CD4-positive, alpha-beta T cell (primary cell): ENCODE measurements around the gene ZWILCH. TPM values are rescaled to one million over a fixed set of nuclear protein-coding genes. Genes with fewer than 3 reads are reported as not detected.

ENCODE experiments used
- ATAC-seq: fragments of 200-7000 bp; cut with Tn5 transposase; one replicate; pipeline ENCODE4 v1.10.0; 2022; ENCODE audit warnings: mild to moderate bottlenecking; ENCODE audit not compliant: poor library complexity
- CTCF ChIA-PET: fragments of 350-600 bp; sonication (Branson Sonifier 250); formaldehyde crosslinking; loops from one replicate; lab custom pipeline; 2021; ENCODE audit warnings: antibody characterized with exemption, inconsistent platforms; lab: Charles Lee
- POLR2A ChIA-PET: fragments of 350-600 bp; sonication (Branson Sonifier 250); formaldehyde crosslinking; loops from one replicate; lab custom pipeline; 2021; ENCODE audit warnings: antibody characterized with exemption, inconsistent platforms; lab: Charles Lee
- DNase-seq, 14 experiments: peaks; one replicate each; pipeline ENCODE4 v3.0.0-alpha.2; 2013 to 2020; ENCODE audit warnings: mixed read lengths in 2 of 14
- H3K27ac ChIP-seq, 2 donors: one replicate each; pipeline versions ENCODE4 v1.5.1 to v1.7.0; 2013; ENCODE audit warnings: low read length in 2 of 2, low read depth in 1 of 2, mild to moderate bottlenecking in 1 of 2
- H3K27me3 ChIP-seq, 2 experiments: 1 replicate in 1 of 2; 2 replicates in 1 of 2; pipeline versions ENCODE4 v1.6.1 to v1.7.0; 2013; ENCODE audit warnings: low read length in 2 of 2, control low read depth in 1 of 2, mild to moderate bottlenecking in 1 of 2, moderate library complexity in 1 of 2; ENCODE audit not compliant: insufficient read depth in 2 of 2, control insufficient read depth in 1 of 2
- H3K36me3 ChIP-seq: one replicate; pipeline ENCODE4 v1.6.1; 2013; ENCODE audit warnings: low read length, control low read depth; ENCODE audit not compliant: insufficient read depth
- H3K4me1 ChIP-seq: one replicate; pipeline ENCODE4 v1.6.1; 2013; ENCODE audit warnings: low read length, control low read depth; ENCODE audit not compliant: insufficient read depth
- H3K4me3 ChIP-seq: one replicate; pipeline ENCODE4 v1.5.1; 2013; ENCODE audit warnings: mild to moderate bottlenecking, low read length, moderate library complexity
- H3K9me3 ChIP-seq, 2 experiments: 1 replicate in 1 of 2; 2 replicates in 1 of 2; pipeline versions ENCODE4 v1.6.1 to v1.7.0; 2013; ENCODE audit warnings: low read length in 2 of 2, mild to moderate bottlenecking in 2 of 2, control low read depth in 1 of 2, moderate library complexity in 1 of 2; ENCODE audit not compliant: control insufficient read depth in 1 of 2, insufficient read depth in 1 of 2
- H3K27ac Mint-ChIP-seq: one replicate; pipeline ENCODE4 v1.8.0; 2020; ENCODE audit warnings: mixed read lengths
- H3K27me3 Mint-ChIP-seq: one replicate; pipeline ENCODE4 v1.8.0; 2021; ENCODE audit warnings: mixed read lengths
- H3K36me3 Mint-ChIP-seq: one replicate; pipeline ENCODE4 v1.8.0; 2021; ENCODE audit warnings: low read depth, mixed read lengths
- H3K4me1 Mint-ChIP-seq: one replicate; pipeline ENCODE4 v1.8.0; 2021; ENCODE audit warnings: low read depth, mixed read lengths
- H3K4me3 Mint-ChIP-seq: one replicate; pipeline ENCODE4 v1.8.0; 2020; ENCODE audit warnings: mild to moderate bottlenecking, mixed read lengths
- H3K9me3 Mint-ChIP-seq: one replicate; pipeline ENCODE4 v1.8.0; 2020; ENCODE audit warnings: mixed read lengths
- intact Hi-C, 2 experiments: fragments of 100-400 bp; cut with DNase I in 1 of 2; cut with micrococcal nuclease in 1 of 2; formaldehyde crosslinking; loops; one replicate each; pipeline versions ENCODE4 v1.15.1 to v1.9.0; 2023 to 2025; cut with DNase I, micrococcal nuclease
- total RNA-seq, 174 experiments: library from RNA in 2 of 174; stranded (reverse) in 2 of 174; gene quantifications; one replicate each; pipeline ENCODE4 v1.2.3 and lab custom pipeline; 2021 to 2026
- TF ChIP-seq, protein P1 (sequence below): fragments of 200-600 bp; IDR thresholded peaks from one replicate; pipeline ENCODE4 v1.8.0; 2022; ENCODE audit warnings: antibody characterized with exemption, mild to moderate bottlenecking

The ZWILCH gene
- total RNA-seq, 2 experiments from 2014 or later = 6.8 to 7.2 TPM

DNA sequence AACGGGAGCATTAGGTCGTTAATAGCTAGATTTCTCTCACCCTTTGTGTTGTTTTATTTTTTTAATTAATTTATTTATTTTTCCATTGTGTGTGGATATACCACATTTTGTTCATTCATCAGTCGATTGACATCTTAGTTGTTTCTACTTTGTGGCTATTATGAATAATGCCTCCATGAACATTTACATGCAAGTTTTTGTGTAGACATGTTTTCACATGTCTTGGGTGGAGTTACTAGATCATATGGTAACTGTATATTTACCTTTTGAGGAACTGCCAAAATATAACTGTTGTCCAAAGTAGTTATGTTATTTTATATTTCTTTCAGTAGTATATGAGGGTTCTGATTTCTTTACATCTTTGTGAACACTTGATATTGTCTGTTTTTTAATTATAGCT is 18.8 kb downstream of the ZWILCH start:
- no peaks in the 10 kb centered on the region for H3K4me1 ChIP-seq
- Mint-ChIP-seq H3K27ac (no peak overlapping the region), H3K36me3 (peaks cover 43% of the 10 kb centered on the region), H3K9me3 (no peaks in the 10 kb centered on the region), H3K27me3 (no peaks in the 10 kb centered on the region), H3K4me1 (no peaks in the 10 kb centered on the region), H3K4me3 (no peak overlapping the region)
- H3K27ac ChIP-seq = no peak overlapping the region
- H3K27me3 ChIP-seq = no peaks in the 10 kb centered on the region
- CTCF ChIA-PET = interaction anchor here (0.7 kb wide), 1 partner anchor 18 kb away, joined by 3 read pairs; no protein-coding TSS in a partner anchor
- DNase-seq (no peak), ATAC-seq (no peak)
- TF ChIP-seq, protein P1, sequence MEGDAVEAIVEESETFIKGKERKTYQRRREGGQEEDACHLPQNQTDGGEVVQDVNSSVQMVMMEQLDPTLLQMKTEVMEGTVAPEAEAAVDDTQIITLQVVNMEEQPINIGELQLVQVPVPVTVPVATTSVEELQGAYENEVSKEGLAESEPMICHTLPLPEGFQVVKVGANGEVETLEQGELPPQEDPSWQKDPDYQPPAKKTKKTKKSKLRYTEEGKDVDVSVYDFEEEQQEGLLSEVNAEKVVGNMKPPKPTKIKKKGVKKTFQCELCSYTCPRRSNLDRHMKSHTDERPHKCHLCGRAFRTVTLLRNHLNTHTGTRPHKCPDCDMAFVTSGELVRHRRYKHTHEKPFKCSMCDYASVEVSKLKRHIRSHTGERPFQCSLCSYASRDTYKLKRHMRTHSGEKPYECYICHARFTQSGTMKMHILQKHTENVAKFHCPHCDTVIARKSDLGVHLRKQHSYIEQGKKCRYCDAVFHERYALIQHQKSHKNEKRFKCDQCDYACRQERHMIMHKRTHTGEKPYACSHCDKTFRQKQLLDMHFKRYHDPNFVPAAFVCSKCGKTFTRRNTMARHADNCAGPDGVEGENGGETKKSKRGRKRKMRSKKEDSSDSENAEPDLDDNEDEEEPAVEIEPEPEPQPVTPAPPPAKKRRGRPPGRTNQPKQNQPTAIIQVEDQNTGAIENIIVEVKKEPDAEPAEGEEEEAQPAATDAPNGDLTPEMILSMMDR = no peak
- intact Hi-C loops = no loop called here
- POLR2A ChIA-PET = no interaction called here
- H3K9me3 ChIP-seq = no peaks in the 10 kb centered on the region
- no peak overlapping the region for H3K4me3 ChIP-seq
- H3K36me3 ChIP-seq = peaks cover 21% of the 10 kb centered on the region

DNA sequence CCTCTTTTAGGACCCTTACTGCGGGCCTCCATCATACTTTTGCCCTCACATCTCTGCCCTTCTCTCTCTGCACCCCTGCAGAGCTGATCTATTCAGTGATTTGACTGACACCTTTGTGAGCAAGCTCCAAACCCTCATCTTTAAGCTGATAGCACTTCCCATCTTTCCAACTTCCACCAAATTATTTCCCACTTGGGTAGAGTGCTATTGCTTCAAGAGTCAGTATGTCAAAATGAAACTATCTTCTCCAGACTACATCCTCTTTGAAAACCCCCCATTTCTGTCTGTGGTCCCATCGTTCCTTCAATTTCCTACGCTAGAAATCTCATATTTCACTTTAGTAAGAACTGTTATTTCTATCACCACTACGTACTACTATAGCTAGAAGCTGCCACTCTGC is 19.7 kb downstream of the ZWILCH start:
- Mint-ChIP-seq H3K4me1 (no peaks in the 10 kb centered on the region), H3K36me3 (peaks cover 47% of the 10 kb centered on the region), H3K27me3 (no peaks in the 10 kb centered on the region), H3K9me3 (no peaks in the 10 kb centered on the region), H3K4me3 (no peak overlapping the region), H3K27ac (no peak overlapping the region)
- ChIA-PET CTCF (no interaction called here), POLR2A (no interaction called here)
- TF ChIP-seq, protein P1 = no peak
- ATAC-seq = no peak
- H3K4me1 ChIP-seq = no peaks in the 10 kb centered on the region
- peaks cover 26% of the 10 kb centered on the region for H3K36me3 ChIP-seq
- no peak overlapping the region for H3K4me3 ChIP-seq
- no peaks in the 10 kb centered on the region for H3K9me3 ChIP-seq
- no peak overlapping the region for H3K27ac ChIP-seq
- DNase-seq = no peak
- intact Hi-C loops = no loop called here
- no peaks in the 10 kb centered on the region for H3K27me3 ChIP-seq

DNA sequence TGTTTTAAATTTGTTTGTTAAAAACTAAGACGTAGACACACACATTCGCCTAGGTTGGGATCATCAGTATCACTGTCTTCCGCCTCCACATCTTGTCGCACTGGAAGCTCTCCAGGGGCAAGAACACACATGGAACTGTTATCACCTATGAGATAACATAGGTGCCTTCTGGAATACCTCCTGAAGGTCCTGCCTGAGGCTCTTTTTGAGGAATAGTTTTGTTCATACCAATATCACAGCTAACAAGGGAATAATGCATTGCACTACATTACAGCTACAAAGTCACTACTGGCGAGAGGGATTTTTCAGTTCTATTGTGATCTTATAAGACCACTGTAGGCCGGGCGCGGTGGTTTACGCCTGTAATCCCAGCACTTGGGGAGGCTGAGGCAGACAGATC is 29.9 kb downstream of the ZWILCH start:
- Mint-ChIP-seq H3K4me3 (no peak overlapping the region), H3K9me3 (no peaks in the 10 kb centered on the region), H3K27ac (no peak overlapping the region), H3K4me1 (no peaks in the 10 kb centered on the region), H3K27me3 (no peaks in the 10 kb centered on the region), H3K36me3 (peaks cover 37% of the 10 kb centered on the region)
- ChIA-PET POLR2A (no interaction called here), CTCF (no interaction called here)
- DNase-seq (no peak), ATAC-seq (no peak)
- H3K27me3 ChIP-seq = no peaks in the 10 kb centered on the region
- no peak overlapping the region for H3K27ac ChIP-seq
- H3K36me3 ChIP-seq = peaks cover 12% of the 10 kb centered on the region
- H3K4me3 ChIP-seq = no peak overlapping the region
- TF ChIP-seq, protein P1 = no peak
- intact Hi-C loops = no loop called here
- no peaks in the 10 kb centered on the region for H3K9me3 ChIP-seq
- H3K4me1 ChIP-seq = no peaks in the 10 kb centered on the region
